CD4-positive, alpha-beta T cell treated with Interleukin-17A for 4 hours (primary cell): ENCODE data around the gene FAM131B.
A peak's percentile ranks its signal among the peaks of the same experiment; 100 is the strongest.
"Not testable (repeated sequence)": the region's sequence is repeated elsewhere in the genome, so short reads cannot be mapped to it uniquely, and the experiment has no call there.

ENCODE experiments used
- DNase-seq: peaks from one replicate; pipeline ENCODE4 v3.0.0-alpha.2; 2020; ENCODE audit warnings: mixed read lengths

The FAM131B gene

DNA sequence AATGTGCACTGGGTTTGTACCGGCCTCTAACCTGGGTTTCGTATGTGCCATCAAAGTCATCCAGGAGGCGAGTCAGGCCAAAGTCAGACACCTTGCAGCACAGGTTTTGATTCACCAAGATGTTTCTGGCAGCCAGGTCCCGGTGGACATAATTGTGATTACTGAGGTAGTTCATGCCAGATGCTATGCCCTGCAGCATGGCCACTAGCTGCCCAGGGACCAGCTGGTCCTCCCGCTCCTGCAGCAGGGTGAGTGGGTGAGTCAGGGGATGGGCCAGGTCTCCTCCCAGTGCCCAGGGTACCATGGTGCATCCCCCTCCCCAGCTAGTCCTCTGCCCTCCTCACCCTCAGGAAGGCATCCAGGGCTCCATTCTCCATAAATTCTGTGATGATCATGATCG lies 32.3 kb upstream of the FAM131B start:
- no peak for DNase-seq

DNA sequence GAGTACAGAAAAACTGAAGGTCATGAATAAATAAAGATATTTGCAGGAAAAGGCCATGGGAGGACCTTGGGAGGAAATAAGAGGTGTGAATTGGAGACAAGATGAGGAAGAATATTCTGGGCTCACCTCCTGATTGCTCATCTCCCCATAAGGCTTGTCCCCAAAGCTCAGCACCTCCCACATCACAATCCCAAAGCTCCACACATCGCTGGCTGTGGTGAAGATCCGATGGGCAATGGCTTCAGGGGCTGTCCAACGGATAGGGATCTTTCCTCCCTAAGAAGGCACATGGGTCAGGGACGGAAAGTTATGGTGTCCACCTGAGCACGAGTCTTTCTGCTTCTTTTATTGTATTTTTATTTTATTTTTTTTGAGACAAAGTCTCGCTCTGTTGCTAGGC lies 31.6 kb upstream of the FAM131B start:
- DNase-seq = no peak

DNA sequence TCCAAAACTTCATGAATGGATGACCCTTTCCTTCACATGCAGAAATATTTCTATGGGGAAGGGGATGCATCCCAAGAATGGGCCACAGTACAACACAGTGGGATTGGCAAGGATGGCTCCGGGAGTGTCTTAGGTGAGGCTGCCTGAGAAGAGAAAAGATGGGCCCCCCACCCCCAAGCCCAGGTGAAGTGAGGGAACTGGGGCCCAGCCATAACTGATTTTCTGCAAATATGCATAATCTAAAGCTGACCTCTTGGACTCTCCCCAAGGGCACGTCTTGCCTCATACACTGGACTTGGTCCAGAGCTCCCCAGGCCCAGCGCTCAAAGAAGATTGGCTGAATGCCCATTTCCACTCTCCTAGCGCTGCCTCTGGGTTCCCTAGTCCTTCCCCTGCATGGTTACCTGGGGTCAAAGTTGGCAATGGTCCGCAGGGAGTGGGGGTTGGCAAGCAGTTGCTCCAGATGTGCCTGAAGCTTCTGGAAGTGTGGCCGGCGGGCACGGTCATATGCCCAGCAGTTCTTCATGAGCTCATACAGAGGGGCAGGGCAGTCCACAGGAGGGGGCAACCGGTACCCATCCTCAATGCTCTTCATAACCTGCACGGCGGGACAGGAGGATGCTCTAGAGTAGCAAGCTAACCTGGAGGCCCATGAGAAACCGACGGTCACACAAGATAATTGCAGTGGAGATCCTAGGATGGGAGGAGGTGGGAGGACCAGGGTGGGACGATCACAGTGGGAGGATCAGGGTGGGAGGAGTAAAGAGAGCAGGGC lies 30.9 kb upstream of the FAM131B start:
- DNase-seq = no peak

DNA sequence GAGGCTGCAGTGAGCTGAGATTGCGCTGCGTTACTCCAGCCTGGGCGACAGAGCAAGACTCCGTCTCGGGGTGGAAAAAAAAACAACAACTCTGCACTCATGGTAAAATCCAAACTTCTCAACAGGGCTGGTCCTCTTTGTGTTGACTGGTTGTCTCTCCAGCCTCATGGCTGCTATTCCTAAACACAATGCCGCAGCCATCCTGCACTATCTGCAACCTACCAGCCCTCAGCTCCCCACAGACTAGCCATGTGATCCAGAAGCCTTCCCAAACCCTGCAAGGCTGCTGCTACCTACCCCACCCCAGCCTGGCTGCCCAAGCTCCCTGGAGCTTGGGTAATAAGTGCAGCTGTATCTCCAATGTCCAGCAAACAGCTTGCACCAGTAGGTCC lies 30.4 kb upstream of the FAM131B start:
- no peak for DNase-seq

DNA sequence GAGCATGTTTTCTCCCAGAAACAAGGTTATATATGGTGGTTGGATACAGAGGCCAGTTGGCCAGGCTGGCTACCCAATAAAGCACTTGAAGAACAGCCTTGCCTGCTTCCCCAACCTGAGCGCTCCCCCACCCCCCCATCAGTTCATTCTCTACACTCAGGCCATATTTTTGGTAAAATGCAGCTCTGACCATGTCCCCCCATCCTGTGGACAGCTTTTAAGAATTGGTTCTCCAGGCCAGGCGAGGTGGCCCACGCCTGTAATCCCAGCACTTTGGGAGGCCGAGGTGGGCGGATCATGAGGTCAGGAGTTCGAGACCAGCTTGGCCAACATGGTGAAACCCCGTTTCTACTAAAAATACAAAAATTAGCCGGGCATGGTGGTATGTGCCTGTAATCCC lies 29.9 kb upstream of the FAM131B start:
- DNase-seq = not testable (repeated sequence)

DNA sequence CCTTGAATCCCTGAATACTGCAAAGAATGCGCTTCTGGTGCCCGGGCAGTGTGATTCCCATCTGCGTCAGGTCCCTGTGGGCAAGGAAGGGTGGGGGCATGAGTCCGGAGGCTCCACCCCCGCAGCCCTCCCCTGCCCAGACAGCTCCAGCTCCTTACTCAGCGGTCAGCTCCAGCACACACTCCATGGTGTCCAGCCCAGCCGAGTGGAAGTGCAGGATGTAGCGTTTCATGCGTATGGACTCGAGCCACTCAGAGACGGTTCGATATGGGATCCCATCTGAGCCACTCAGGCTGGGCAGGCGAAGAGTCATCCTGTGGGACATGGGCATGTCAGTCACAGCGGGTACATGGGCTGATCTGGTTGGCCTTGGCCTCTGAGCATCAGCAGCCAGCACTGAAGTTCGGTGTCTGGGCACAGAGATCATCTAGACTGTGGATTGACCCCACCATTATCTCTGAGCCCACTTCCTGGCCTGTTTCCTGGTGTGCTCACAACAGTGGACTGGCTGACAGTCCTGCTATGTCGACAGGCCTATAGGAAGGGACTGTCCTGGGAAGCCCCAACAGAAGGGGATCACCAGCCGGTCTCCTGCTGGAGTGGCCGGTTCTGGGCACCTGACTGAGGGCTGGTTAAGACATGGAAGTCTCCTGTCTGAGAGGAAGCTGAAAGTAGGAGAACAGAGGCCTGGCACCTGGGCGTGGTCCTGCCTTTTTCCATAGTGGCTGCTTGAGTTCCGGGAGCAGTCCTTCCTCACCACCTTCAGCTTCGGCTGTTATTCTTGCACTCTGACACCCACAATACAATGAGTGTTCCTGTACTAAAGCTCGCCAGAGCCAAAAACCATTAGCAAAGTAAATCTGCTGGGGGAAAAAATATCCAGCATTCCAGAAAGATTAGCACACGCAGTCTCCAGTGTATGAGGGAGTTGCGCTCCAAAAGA lies 29.2 kb upstream of the FAM131B start:
- no peak for DNase-seq

DNA sequence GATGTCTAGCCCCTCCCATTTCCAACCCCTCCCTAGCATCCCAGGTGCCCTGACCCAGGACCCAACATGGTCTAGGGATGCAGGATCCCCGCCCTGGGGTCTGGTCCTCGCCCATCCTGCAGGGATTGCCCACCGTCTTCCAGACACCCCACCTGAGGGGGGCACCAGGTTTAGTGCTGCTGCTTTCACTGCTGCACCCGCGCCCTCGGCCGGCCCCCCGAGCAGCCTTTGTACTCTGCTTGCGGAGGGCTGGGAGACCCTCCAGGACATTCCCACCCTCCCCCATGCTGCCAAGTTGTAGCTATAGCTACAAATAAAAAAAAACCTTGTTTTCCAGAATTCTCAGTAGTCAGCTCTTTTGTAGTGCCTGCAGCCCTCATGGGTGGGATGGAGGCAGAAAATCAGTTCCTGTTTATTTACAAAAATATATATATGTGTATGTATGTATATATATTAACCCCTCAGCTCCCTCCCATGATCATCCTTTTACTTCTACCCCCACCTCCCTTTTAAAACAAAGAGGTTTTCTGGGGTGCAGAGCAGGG lies 28.3 kb upstream of the FAM131B start:
- no peak for DNase-seq

DNA sequence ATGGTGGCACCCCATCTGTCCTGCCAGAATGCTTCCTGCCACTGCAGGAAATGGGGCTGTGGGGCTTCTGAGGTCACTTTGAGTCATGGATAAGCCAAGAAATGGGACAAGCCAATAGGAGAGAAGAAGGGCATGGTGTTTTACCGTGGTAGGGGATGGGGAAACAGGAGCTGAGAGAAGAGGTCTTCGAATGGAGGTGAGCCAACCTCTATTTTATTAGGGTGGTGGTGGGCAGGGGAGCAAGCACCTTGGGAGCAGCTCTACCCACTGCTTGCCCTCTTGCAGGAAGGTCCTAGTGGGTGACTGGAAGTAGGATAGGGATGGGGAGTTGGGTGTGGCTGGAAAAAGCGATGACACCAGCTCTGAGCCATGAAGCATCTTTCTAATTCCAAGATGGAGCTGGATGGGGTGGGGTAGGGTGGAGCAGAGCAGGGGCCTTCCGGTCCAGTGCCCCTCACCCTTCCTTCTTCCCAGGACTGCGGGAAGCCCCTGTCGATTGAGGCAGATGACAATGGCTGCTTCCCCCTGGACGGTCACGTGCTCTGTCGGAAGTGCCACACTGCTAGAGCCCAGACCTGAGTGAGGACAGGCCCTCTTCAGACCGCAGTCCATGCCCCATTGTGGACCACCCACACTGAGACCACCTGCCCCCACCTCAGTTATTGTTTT lies 27.7 kb upstream of the FAM131B start:
- DNase-seq = no peak

DNA sequence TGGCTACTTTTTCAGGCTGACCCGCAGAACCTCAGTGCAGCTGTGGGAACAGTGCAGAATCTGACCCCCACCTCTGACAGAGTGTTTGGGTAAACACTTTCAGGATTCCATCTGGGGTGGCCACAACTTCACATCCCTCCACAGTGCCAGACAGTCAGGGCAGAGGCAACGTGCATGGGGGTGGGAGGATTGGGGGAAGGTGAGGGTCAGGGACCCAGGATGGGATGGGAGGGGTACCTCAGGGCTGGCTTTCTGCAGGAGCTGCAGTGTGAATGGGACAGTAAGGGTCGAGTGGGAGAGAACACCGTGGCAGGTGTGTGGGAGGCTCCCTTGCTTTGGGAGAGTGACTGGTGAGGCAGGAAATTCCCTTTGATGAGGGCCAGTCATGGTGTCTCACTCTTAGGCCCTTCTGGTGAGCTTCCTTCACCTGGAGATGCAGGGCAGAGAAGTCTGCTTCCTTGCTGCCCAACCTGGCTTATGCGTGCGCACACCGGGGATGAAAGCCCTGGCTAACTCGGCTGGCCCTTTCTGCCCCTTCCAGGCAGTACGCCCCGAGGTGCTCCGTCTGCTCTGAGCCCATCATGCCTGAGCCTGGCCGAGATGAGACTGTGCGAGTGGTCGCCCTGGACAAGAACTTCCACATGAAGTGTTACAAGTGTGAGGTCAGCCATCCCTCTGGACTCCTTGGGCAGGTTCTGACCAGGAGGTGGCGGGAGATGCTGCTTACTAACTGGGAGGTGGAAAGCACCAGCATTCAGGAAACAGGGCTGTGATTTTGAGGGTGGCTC lies 27.0 kb upstream of the FAM131B start:
- DNase-seq = no peak

GRCh38 chr7:143388491-143389101 lies 26.1 kb upstream of the FAM131B start:
- no peak for DNase-seq

DNA sequence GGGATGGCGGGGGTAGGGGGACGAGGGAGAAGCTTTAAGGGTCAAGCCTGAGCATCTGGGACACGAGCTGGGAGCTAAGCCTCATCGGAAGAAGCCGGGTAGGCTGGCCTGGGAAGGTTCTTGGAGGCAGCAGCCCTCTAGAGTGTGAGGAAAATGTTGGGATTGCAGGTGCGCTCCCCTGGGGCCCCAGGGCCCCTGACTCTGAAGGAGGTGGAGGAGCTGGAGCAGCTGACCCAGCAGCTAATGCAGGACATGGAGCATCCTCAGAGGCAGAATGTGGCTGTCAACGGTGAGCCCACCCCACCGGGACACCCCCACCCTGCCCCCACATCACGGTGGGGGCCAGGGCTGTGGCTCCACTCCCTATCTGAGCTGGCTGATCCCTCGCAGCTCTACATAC lies 25.5 kb upstream of the FAM131B start:
- no peak for DNase-seq

GRCh38 chr7:143387156-143387975 lies 24.9 kb upstream of the FAM131B start:
- DNase-seq = no peak

- DNase-seq = peak; percentile 65
Observed at GRCh38 chr7:143385891-143386781, 23.6 kb upstream of the FAM131B start.

- no peak for DNase-seq
Observed at GRCh38 chr7:143384661-143385631, 22.4 kb upstream of the FAM131B start.

DNA sequence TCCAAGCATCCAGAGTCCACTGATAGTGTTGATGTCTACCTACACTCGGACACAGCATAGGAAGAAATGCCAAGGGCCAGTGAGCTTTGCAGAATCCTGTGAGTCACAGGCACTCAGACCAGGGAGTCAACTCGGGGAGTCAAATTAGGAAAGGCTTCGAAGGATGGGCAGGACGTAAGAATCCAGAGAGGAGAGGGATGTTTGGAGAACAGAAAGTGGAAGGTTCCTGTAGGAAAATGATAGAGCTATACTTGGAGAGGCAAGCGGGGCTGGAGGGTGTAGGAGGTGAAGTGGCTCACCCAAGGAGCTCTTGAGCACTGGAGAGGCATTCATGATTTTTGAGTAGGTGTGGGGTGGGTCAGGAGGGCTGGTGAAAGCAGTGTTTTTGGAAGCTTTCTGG lies 21.6 kb upstream of the FAM131B start:
- no peak for DNase-seq

GRCh38 chr7:143383642-143383957 lies 21.1 kb upstream of the FAM131B start:
- DNase-seq = no peak

- DNase-seq = no peak
Observed at GRCh38 chr7:143382791-143383641, 20.5 kb upstream of the FAM131B start.
